ENCODE results near the gene SNRNP35. TPM values are rescaled to one million over a fixed set of nuclear protein-coding genes. Genes with fewer than 3 reads are reported as not detected.

The SNRNP35 gene
- total and polyA plus RNA-seq, 2 of the 8 experiments (the other 6 are each of a cell fraction or from before 2014, with no cell fraction given), result 8.0 to 16.9 TPM

GRCh38 chr12:123506059-123506842, 48.3 kb downstream of the SNRNP35 start:
- Histone ChIP-seq H3K27ac (ENCODE audit: low read depth, low read length) (no peak overlapping the region), H3K79me1 (ENCODE audit: low read depth, low read length) (peaks cover 1% of the 10 kb centered on the region; the same call in 1 of the 2 replicates), H3K23me2 (ENCODE audit: low read depth, low read length) (peaks cover 7% of the 10 kb centered on the region; the same call in 1 of the 2 replicates), H2BK15ac (ENCODE audit: low read length) (no peak overlapping the region), H3K27me3 (replicated peaks in 1 of 4; ENCODE audit: control insufficient read depth in 3 of 4, extremely low read depth in 1 of 4, insufficient read depth in 3 of 4, low read length in 3 of 4) (no peaks in the 10 kb centered on the region), H2AK5ac (ENCODE audit: low read depth, low read length) (no peak overlapping the region), H3K14ac (ENCODE audit: insufficient read length) (no peak overlapping the region), H3K23ac (ENCODE audit: insufficient read length) (no peak overlapping the region), H2BK120ac (replicated peaks; ENCODE audit: low read depth, low read length) (no peak overlapping the region), H3K18ac (ENCODE audit: extremely low read depth, low read length) (no peak overlapping the region), H3K9ac (replicated peaks in 1 of 4; ENCODE audit: extremely low read depth in 1 of 4, low read depth in 3 of 4, low read length in 3 of 4) (no peak overlapping the region), H2AFZ (ENCODE audit: low read length) (no peak overlapping the region), H4K20me1 (replicated peaks in 1 of 2; ENCODE audit: control insufficient read depth in 1 of 2, insufficient read depth in 2 of 2, low read length in 2 of 2) (peaks cover 0 to 3% of the 10 kb centered on the region in 2 experiments), H4K5ac (ENCODE audit: insufficient read length, low read depth, low read length) (no peak overlapping the region), H3K4ac (replicated peaks; ENCODE audit: insufficient read length, low read depth, low read length) (no peak overlapping the region), H4K8ac (ENCODE audit: extremely low read depth, insufficient read depth, low read length) (no peak overlapping the region; the same call in 1 of the 2 replicates), H3K56ac (replicated peaks; ENCODE audit: insufficient read length, low read depth, low read length) (no peak overlapping the region), H2BK20ac (ENCODE audit: low read length) (no peak overlapping the region), H3K4me2 (ENCODE audit: insufficient read depth in 1 of 2, low read depth in 2 of 2, low read length in 2 of 2) (no peak overlapping the region), H3K79me2 (ENCODE audit: control insufficient read depth in 1 of 2, insufficient read depth in 2 of 2, low read length in 2 of 2) (no peaks in the 10 kb centered on the region), H3K36me3 (ENCODE audit: control insufficient read depth in 2 of 4, insufficient read depth in 4 of 4, low read length in 3 of 4) (peaks cover 3 to 6% (median 5%) of the 10 kb centered on the region in 4 experiments; a peak in 5 of 8 replicates), H2BK5ac (ENCODE audit: low read depth, low read length) (no peak overlapping the region), H3K4me1 (replicated peaks in 1 of 4; ENCODE audit: control insufficient read depth in 3 of 4, insufficient read depth in 4 of 4, low read length in 3 of 4) (no peaks in the 10 kb centered on the region), H4K91ac (replicated peaks; ENCODE audit: insufficient read length, low read length) (no peak overlapping the region), H3K9me3 (ENCODE audit: insufficient read depth in 2 of 2, low read depth in 1 of 2, low read length in 1 of 2) (no peaks in the 10 kb centered on the region), H2BK12ac (ENCODE audit: low read depth, low read length) (no peak overlapping the region), H3K4me3 (ENCODE audit: extremely low read depth in 1 of 4, insufficient read depth in 2 of 4, low read depth in 3 of 4, low read length in 4 of 4) (no peak overlapping the region)
- 92% methylated on average over 17 of the region's 17 CpGs; no CpG with 5 or more reads in 1 of the 2 experiments for WGBS, 2 experiments (ENCODE audit: extremely low coverage in 1 of 2, insufficient coverage in 1 of 2, insufficient read length in 1 of 2, insufficient replicate concordance in 2 of 2, low coverage in 1 of 2, low lambda C conversion rate in 2 of 2, missing lambda C conversion rate in 1 of 2)
- CTCF ChIA-PET (ENCODE audit: partially characterized antibody), result interaction anchor here (0.6 to 1.0 kb wide), 3 partner anchors 9 to 31 kb away, joined by 3 to 4 read pairs (median 3); no protein-coding TSS in a partner anchor
- POLR2A ChIA-PET (ENCODE audit: partially characterized antibody), result no interaction called here
- no peak for DNase-seq (ENCODE audit: low read depth in 1 of 2, low spot score in 2 of 2)
- no peak for FAIRE-seq
- TF ChIP-seq BRCA1 (IDR thresholded peaks at IDR 0.05; ENCODE audit: low read depth, low read length), result no peak
- no peak for TF ChIP-seq NRF1 (IDR thresholded peaks at IDR 0.05; ENCODE audit: low read depth, low read length)
- no peak for TF ChIP-seq SUZ12 (IDR thresholded peaks at IDR 0.05; ENCODE audit: low read length)
- no peak for TF ChIP-seq PHF8 (conservative IDR thresholded peaks at IDR 0.05; ENCODE audit: low read depth, low read length)
- TF ChIP-seq CTBP2 (IDR thresholded peaks at IDR 0.05; ENCODE audit: borderline replicate concordance, insufficient read depth, insufficient read length, low read length), result no peak
- TF ChIP-seq MAFK (IDR thresholded peaks at IDR 0.05; ENCODE audit: low read depth, low read length), result no peak
- no peak for TF ChIP-seq NANOG (IDR thresholded peaks at IDR 0.05; ENCODE audit: insufficient read depth, low read depth, low read length, poor library complexity, severe bottlenecking)
- no peak for TF ChIP-seq KDM5A (IDR thresholded peaks at IDR 0.05; ENCODE audit: low read length)
- TF ChIP-seq FOSL1 (IDR thresholded peaks at IDR 0.05; ENCODE audit: insufficient read depth, low read depth, low read length), result no peak
- TF ChIP-seq RAD21 (IDR thresholded peaks at IDR 0.05 in 1 of 2, conservative IDR thresholded peaks at IDR 0.05 in 1 of 2; ENCODE audit: low read depth in 2 of 2, low read length in 2 of 2), result no peak
- TF ChIP-seq TEAD4 (IDR thresholded peaks at IDR 0.05; ENCODE audit: low read depth, low read length), result no peak
- TF ChIP-seq JUND (IDR thresholded peaks at IDR 0.05; ENCODE audit: low read length), result no peak

All from H1 (cell line).